ENCODE results near the gene CYB5R3. TPM values are rescaled to one million over a fixed set of nuclear protein-coding genes. Genes with fewer than 3 reads are reported as not detected.

The CYB5R3 gene
- polyA plus RNA-seq, 1 donor (not counting 4 experiments of a cell fraction or from before 2014, with no cell fraction given): 102 TPM

GRCh38 chr22:42656578-42656977 lies 7.4 kb upstream of the CYB5R3 start:
- no peak overlapping the region for H3K4me2 ChIP-seq (ENCODE audit: control insufficient read depth, extremely low read depth, insufficient read depth, low read depth, low read length)
- no peaks in the 10 kb centered on the region for H3K9me1 ChIP-seq (ENCODE audit: control insufficient read depth, extremely low read depth, insufficient read depth, low read length)
- dilution Hi-C loops (cut with MboI; ENCODE audit: extremely low pct_ligation_motif_present, low sequenced_read_pairs): no loop called here
- no peaks in the 10 kb centered on the region for H3K9me3 ChIP-seq (ENCODE audit: control insufficient read depth, low read depth, low read length)
- no peak for FAIRE-seq
- H3K36me3 ChIP-seq (ENCODE audit: control insufficient read depth in 2 of 2, extremely low read depth in 1 of 2, insufficient read depth in 2 of 2, low read length in 2 of 2): no peaks in the 10 kb centered on the region
- no peaks in the 10 kb centered on the region for H3K4me1 ChIP-seq (ENCODE audit: control insufficient read depth, extremely low read depth, insufficient read depth, low read length)
- H4K20me1 ChIP-seq (ENCODE audit: control insufficient read depth, extremely low read depth, insufficient read depth, low read length): no peaks in the 10 kb centered on the region
- TF ChIP-seq, protein P1, sequence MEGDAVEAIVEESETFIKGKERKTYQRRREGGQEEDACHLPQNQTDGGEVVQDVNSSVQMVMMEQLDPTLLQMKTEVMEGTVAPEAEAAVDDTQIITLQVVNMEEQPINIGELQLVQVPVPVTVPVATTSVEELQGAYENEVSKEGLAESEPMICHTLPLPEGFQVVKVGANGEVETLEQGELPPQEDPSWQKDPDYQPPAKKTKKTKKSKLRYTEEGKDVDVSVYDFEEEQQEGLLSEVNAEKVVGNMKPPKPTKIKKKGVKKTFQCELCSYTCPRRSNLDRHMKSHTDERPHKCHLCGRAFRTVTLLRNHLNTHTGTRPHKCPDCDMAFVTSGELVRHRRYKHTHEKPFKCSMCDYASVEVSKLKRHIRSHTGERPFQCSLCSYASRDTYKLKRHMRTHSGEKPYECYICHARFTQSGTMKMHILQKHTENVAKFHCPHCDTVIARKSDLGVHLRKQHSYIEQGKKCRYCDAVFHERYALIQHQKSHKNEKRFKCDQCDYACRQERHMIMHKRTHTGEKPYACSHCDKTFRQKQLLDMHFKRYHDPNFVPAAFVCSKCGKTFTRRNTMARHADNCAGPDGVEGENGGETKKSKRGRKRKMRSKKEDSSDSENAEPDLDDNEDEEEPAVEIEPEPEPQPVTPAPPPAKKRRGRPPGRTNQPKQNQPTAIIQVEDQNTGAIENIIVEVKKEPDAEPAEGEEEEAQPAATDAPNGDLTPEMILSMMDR (optimal IDR thresholded peaks at IDR 0.05 in 1 of 3, IDR thresholded peaks at IDR 0.05 in 1 of 3, conservative IDR thresholded peaks at IDR 0.05 in 1 of 3; ENCODE audit: extremely low read depth in 1 of 3, insufficient read depth in 2 of 3, low read length in 3 of 3): no peak
- TF ChIP-seq EZH2 (IDR thresholded peaks at IDR 0.05; ENCODE audit: low read length): no peak
- no peaks in the 10 kb centered on the region for H3K79me2 ChIP-seq (ENCODE audit: control insufficient read depth, insufficient read depth, low read length)
- no peak for DNase-seq (ENCODE audit: low read depth, low spot score)
- no peaks in the 10 kb centered on the region for H3K27me3 ChIP-seq (ENCODE audit: control insufficient read depth, extremely low read depth, insufficient read depth, low read length)
- H3K9ac ChIP-seq (ENCODE audit: control insufficient read depth, extremely low read depth, insufficient read depth, low read length): no peak overlapping the region
- no peak overlapping the region for H2AFZ ChIP-seq (ENCODE audit: control insufficient read depth, low read length)
- no peak overlapping the region for H3K27ac ChIP-seq (ENCODE audit: control insufficient read depth, insufficient read depth, low read length)
- H3K4me3 ChIP-seq (ENCODE audit: control insufficient read depth in 2 of 3, extremely low read depth in 1 of 3, insufficient read depth in 2 of 3, low read depth in 1 of 3, low read length in 3 of 3): no peak overlapping the region

- no peaks in the 10 kb centered on the region for H3K9me1 ChIP-seq (ENCODE audit: control insufficient read depth, extremely low read depth, insufficient read depth, low read length)
- no peaks in the 10 kb centered on the region for H3K79me2 ChIP-seq (ENCODE audit: control insufficient read depth, insufficient read depth, low read length)
- H3K9me3 ChIP-seq (ENCODE audit: control insufficient read depth, low read depth, low read length): no peaks in the 10 kb centered on the region
- no peak overlapping the region for H3K9ac ChIP-seq (ENCODE audit: control insufficient read depth, extremely low read depth, insufficient read depth, low read length)
- peak overlapping the region; percentile 30 for H2AFZ ChIP-seq (ENCODE audit: control insufficient read depth, low read length)
- FAIRE-seq (no peak), DNase-seq (ENCODE audit: low read depth, low spot score) (no peak)
- dilution Hi-C loops (cut with MboI; ENCODE audit: extremely low pct_ligation_motif_present, low sequenced_read_pairs): no loop called here
- no peak overlapping the region for H3K4me3 ChIP-seq (ENCODE audit: control insufficient read depth in 2 of 3, extremely low read depth in 1 of 3, insufficient read depth in 2 of 3, low read depth in 1 of 3, low read length in 3 of 3)
- H3K36me3 ChIP-seq (ENCODE audit: control insufficient read depth in 2 of 2, extremely low read depth in 1 of 2, insufficient read depth in 2 of 2, low read length in 2 of 2): no peaks in the 10 kb centered on the region
- no peak overlapping the region for H3K27ac ChIP-seq (ENCODE audit: control insufficient read depth, insufficient read depth, low read length)
- no peaks in the 10 kb centered on the region for H3K4me1 ChIP-seq (ENCODE audit: control insufficient read depth, extremely low read depth, insufficient read depth, low read length)
- H3K27me3 ChIP-seq (ENCODE audit: control insufficient read depth, extremely low read depth, insufficient read depth, low read length): no peaks in the 10 kb centered on the region
- H4K20me1 ChIP-seq (ENCODE audit: control insufficient read depth, extremely low read depth, insufficient read depth, low read length): no peaks in the 10 kb centered on the region
- TF ChIP-seq, protein P1 (optimal IDR thresholded peaks at IDR 0.05 in 1 of 3, IDR thresholded peaks at IDR 0.05 in 1 of 3, conservative IDR thresholded peaks at IDR 0.05 in 1 of 3; ENCODE audit: extremely low read depth in 1 of 3, insufficient read depth in 2 of 3, low read length in 3 of 3): no peak
- no peak for TF ChIP-seq EZH2 (IDR thresholded peaks at IDR 0.05; ENCODE audit: low read length)
- no peak overlapping the region for H3K4me2 ChIP-seq (ENCODE audit: control insufficient read depth, extremely low read depth, insufficient read depth, low read depth, low read length)
Measured at GRCh38 chr22:42655693-42656092, 6.5 kb upstream of the CYB5R3 start.

All from keratinocyte (primary cell).